MCF 10A (cell line): ENCODE data around the gene NDC1. TPM values are rescaled to one million over a fixed set of nuclear protein-coding genes. Genes with fewer than 3 reads are reported as not detected.

Experiments
- BruUV-seq: library from RNA; stranded (reverse); fragments of 400-500 nt; replicated peaks from 2 replicates; lab custom pipeline; 2021; lab: Mats Ljungman, UMichigan
- CTCF ChIA-PET: fragments of 300-600 bp; sonication (Branson Sonifier 250); formaldehyde crosslinking; extraction: SDS; loops from one replicate; lab custom pipeline; 2021; ENCODE audit warnings: antibody characterized with exemption, inconsistent platforms; lab: Yijun Ruan, JAX
- POLR2A ChIA-PET: fragments of 300-600, 350-650 bp; sonication (Branson Sonifier 250); formaldehyde crosslinking; extraction: SDS; loops from one replicate; lab custom pipeline; 2020; ENCODE audit warnings: antibody characterized with exemption, inconsistent platforms; lab: Yijun Ruan, JAX
- DNase-seq: peaks from one replicate; pipeline ENCODE4 v3.0.0-alpha.2; 2018; ENCODE audit not compliant: unreplicated experiment
- H3K27ac Mint-ChIP-seq: one replicate; pipeline ENCODE4 v1.8.0; 2022; ENCODE audit warnings: mild to moderate bottlenecking, low read depth, mixed read lengths; ENCODE audit not compliant: unreplicated experiment
- H3K27me3 Mint-ChIP-seq: one replicate; pipeline ENCODE4 v1.8.0; 2022; ENCODE audit warnings: mixed read lengths; ENCODE audit not compliant: insufficient read depth, unreplicated experiment
- H3K36me3 Mint-ChIP-seq: one replicate; pipeline ENCODE4 v1.8.0; 2022; ENCODE audit warnings: mild to moderate bottlenecking, moderate library complexity, mixed read lengths; ENCODE audit not compliant: insufficient read depth, unreplicated experiment
- H3K4me1 Mint-ChIP-seq: one replicate; pipeline ENCODE4 v1.8.0; 2022; ENCODE audit warnings: mixed read lengths; ENCODE audit not compliant: insufficient read depth, unreplicated experiment
- H3K4me3 Mint-ChIP-seq: one replicate; pipeline ENCODE4 v1.8.0; 2022; ENCODE audit warnings: mild to moderate bottlenecking, moderate library complexity, mixed read lengths; ENCODE audit not compliant: unreplicated experiment
- H3K9me3 Mint-ChIP-seq: one replicate; pipeline ENCODE4 v1.8.0; 2022; ENCODE audit warnings: mixed read lengths; ENCODE audit not compliant: unreplicated experiment
- intact Hi-C: fragments of 100-400 bp; cut with micrococcal nuclease; formaldehyde crosslinking; loops from 2 replicates; pipeline ENCODE4 v1.14.1; 2022
- total RNA-seq: library from RNA; stranded (reverse); gene quantifications from 2 replicates; pipeline ENCODE4 v1.2.3, GENCODE V29; 2022
- TF ChIP-seq, protein P1 (sequence below): fragments of 200-600 bp; IDR thresholded peaks from one replicate; pipeline ENCODE4 v1.8.0; 2022; ENCODE audit warnings: antibody characterized with exemption, mild to moderate bottlenecking; ENCODE audit not compliant: unreplicated experiment

The NDC1 gene
- total RNA-seq, 1 experiment from 2014 or later: 18.7 TPM

DNA sequence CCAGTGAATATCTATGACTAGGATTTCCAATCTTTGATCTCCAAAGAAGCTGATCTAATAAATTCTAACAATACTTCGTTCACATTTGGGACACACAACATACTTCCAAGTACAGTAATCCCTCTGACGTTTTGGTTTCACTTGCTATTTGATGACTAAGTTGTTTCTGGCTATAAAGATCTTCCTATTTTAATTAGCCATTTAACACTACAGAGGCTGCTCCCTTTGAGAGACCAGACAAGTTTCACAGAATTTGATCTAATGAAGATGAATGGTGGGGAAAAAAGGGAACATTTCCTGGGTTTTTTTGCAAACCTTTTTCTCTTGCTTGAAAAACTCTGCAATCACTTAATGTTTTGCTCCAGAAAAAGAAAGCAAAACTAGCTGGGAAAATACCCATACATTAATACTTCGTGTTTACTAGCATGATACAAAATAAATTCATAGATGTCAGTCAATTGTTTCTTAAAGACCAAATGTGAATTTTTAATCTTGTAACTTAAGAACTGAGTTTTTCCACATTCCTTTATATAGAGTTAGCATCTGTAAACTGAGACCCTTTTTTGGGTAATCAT is 71.2 kb downstream of the NDC1 start:
- CTCF ChIA-PET: no interaction called here
- BruUV-seq: no TSS peak
- peak overlapping the region; percentile 55 for H3K4me3 Mint-ChIP-seq

DNA sequence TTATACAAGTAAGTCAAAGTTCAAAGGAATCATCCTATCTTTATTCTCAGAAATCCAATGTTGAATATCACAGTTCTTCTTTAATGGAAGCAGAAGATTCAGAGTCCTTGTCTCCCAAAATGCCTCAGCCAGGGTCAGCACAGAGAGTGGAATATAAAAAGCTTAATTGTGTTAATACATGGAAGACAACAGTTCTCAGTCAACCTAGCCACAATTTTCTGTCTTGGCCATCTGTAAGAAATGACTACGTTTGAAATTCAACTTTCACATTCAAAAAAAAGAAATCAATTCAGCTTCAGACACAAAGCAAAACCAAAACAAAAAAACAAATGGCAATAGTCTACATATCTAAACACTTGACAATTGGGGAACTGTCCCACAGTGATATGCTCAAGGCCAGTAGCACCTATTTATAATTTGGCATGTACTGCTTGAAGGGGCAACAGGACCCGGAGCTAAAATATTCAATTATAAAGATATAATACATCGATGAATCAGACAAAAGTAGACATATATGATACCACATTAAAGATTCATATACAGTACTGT is 71.8 kb downstream of the NDC1 start:
- peak overlapping the region; percentile 55 for H3K4me3 Mint-ChIP-seq
- CTCF ChIA-PET: interaction anchor here (0.6 to 0.7 kb wide), 2 partner anchors 12 kb away, joined by 3 to 4 read pairs; no protein-coding TSS in a partner anchor
- no peaks in the 10 kb centered on the region for H3K27me3 Mint-ChIP-seq
- intact Hi-C loops: no loop called here
- no peaks in the 10 kb centered on the region for H3K9me3 Mint-ChIP-seq
- H3K27ac Mint-ChIP-seq: no peak overlapping the region
- H3K36me3 Mint-ChIP-seq: peaks cover 19% of the 10 kb centered on the region
- no peaks in the 10 kb centered on the region for H3K4me1 Mint-ChIP-seq
- DNase-seq: no peak
- TF ChIP-seq, protein P1, sequence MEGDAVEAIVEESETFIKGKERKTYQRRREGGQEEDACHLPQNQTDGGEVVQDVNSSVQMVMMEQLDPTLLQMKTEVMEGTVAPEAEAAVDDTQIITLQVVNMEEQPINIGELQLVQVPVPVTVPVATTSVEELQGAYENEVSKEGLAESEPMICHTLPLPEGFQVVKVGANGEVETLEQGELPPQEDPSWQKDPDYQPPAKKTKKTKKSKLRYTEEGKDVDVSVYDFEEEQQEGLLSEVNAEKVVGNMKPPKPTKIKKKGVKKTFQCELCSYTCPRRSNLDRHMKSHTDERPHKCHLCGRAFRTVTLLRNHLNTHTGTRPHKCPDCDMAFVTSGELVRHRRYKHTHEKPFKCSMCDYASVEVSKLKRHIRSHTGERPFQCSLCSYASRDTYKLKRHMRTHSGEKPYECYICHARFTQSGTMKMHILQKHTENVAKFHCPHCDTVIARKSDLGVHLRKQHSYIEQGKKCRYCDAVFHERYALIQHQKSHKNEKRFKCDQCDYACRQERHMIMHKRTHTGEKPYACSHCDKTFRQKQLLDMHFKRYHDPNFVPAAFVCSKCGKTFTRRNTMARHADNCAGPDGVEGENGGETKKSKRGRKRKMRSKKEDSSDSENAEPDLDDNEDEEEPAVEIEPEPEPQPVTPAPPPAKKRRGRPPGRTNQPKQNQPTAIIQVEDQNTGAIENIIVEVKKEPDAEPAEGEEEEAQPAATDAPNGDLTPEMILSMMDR: no peak
- no TSS peak for BruUV-seq
- POLR2A ChIA-PET: interaction anchor here (0.7 to 2.2 kb wide), 7 partner anchors 9 to 434 kb away, joined by 3 to 6 read pairs (median 4); partner anchors contain the start of gene MRPL37

More for the DNA sequence above, 71.2 kb downstream of the NDC1 start:
- intact Hi-C loops: no loop called here
- Mint-ChIP-seq H3K4me1 (no peaks in the 10 kb centered on the region), H3K9me3 (no peaks in the 10 kb centered on the region), H3K27me3 (no peaks in the 10 kb centered on the region), H3K36me3 (peaks cover 22% of the 10 kb centered on the region), H3K27ac (no peak overlapping the region)
- DNase-seq: peak; percentile 21
- TF ChIP-seq, protein P1: no peak
- POLR2A ChIA-PET: interaction anchor here (0.7 to 1.6 kb wide), 4 partner anchors 13 to 433 kb away, joined by 3 to 6 read pairs (median 3); partner anchors contain the start of gene MRPL37

DNA sequence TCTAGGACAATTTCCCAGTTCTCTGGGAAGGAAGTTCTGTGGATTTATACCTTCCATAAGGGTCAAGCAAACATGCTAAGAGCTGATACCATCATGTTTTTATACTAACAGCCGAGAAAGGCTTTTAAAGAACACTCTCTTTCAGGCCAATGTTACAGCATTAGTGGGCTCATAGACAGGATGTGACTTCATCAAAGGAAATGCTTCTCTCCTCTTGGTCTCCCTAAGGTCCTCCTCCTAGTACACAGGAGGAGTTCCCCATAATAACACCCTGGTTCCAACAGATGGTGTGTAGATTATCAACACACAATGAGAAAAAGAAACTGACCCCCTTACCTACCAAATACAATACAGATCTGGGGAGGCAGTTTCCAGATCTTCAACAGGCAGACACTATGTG is 72.4 kb downstream of the NDC1 start:
- Mint-ChIP-seq H3K4me1 (no peaks in the 10 kb centered on the region), H3K4me3 (no peak overlapping the region), H3K9me3 (no peaks in the 10 kb centered on the region), H3K27me3 (no peaks in the 10 kb centered on the region), H3K36me3 (peaks cover 14% of the 10 kb centered on the region), H3K27ac (no peak overlapping the region)
- CTCF ChIA-PET: interaction anchor here (0.6 to 0.7 kb wide), 3 partner anchors 11 to 80 kb away, joined by 3 to 4 read pairs (median 3); no protein-coding TSS in a partner anchor
- intact Hi-C loops: no loop called here
- TF ChIP-seq, protein P1: no peak
- no peak for DNase-seq
- POLR2A ChIA-PET: interaction anchor here (0.7 to 2.2 kb wide), 4 partner anchors 10 to 176 kb away, joined by 3 to 6 read pairs (median 4); no protein-coding TSS in a partner anchor
- no TSS peak for BruUV-seq

DNA sequence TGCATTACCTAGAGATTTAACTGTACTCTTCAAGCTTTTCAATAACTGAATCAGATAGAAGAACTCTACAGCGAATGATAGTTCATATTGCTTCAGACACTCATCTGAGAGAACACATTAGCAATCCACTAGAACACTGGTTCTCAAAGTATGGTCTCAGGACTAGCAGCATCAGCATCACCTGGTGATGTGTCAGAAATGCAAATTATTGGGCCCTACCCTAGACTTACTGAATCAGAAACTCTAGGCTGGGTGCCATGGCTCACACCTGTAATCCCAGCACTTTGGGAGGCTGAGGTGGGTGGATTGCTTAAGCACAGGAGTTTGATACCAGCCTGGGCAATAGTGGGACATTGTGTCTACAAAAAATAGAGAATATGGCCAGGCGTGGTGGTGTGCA is 74.2 kb downstream of the NDC1 start:
- no peak overlapping the region for H3K4me3 Mint-ChIP-seq
- no peaks in the 10 kb centered on the region for H3K27me3 Mint-ChIP-seq
- POLR2A ChIA-PET: interaction anchor here (0.6 kb wide), 1 partner anchor 15 kb away, joined by 3 read pairs; no protein-coding TSS in a partner anchor

More for the DNA sequence above, 74.2 kb downstream of the NDC1 start:
- H3K9me3 Mint-ChIP-seq: no peaks in the 10 kb centered on the region
- peaks cover 10% of the 10 kb centered on the region for H3K36me3 Mint-ChIP-seq
- no TSS peak for BruUV-seq
- peak; percentile 11 for DNase-seq
- peak overlapping the region; percentile 44 for H3K27ac Mint-ChIP-seq
- TF ChIP-seq, protein P1: no peak
- CTCF ChIA-PET: interaction anchor here (0.5 to 2.8 kb wide), 7 partner anchors 8 to 1078 kb away, joined by 3 to 12 read pairs (median 3); no protein-coding TSS in a partner anchor
- no peaks in the 10 kb centered on the region for H3K4me1 Mint-ChIP-seq
- intact Hi-C loops: no loop called here
